CD4-positive, alpha-beta T cell (primary cell): Measurements from ENCODE around the gene ATAD3B. TPM values are rescaled to one million over a fixed set of nuclear protein-coding genes. Genes with fewer than 3 reads are reported as not detected.

Source experiments
- ATAC-seq: fragments of 200-7000 bp; cut with Tn5 transposase; one replicate; pipeline ENCODE4 v1.10.0; 2022; ENCODE audit warnings: mild to moderate bottlenecking; ENCODE audit not compliant: poor library complexity
- CTCF ChIA-PET: fragments of 350-600 bp; sonication (Branson Sonifier 250); formaldehyde crosslinking; loops from one replicate; lab custom pipeline; 2021; ENCODE audit warnings: antibody characterized with exemption, inconsistent platforms; lab: Charles Lee
- POLR2A ChIA-PET: fragments of 350-600 bp; sonication (Branson Sonifier 250); formaldehyde crosslinking; loops from one replicate; lab custom pipeline; 2021; ENCODE audit warnings: antibody characterized with exemption, inconsistent platforms; lab: Charles Lee
- DNase-seq, 14 experiments: peaks; one replicate each; pipeline ENCODE4 v3.0.0-alpha.2; 2013 to 2020; ENCODE audit warnings: mixed read lengths in 2 of 14
- H3K27ac ChIP-seq, 2 donors: one replicate each; pipeline versions ENCODE4 v1.5.1 to v1.7.0; 2013; ENCODE audit warnings: low read length in 2 of 2, low read depth in 1 of 2, mild to moderate bottlenecking in 1 of 2
- H3K27me3 ChIP-seq, 2 experiments: 1 replicate in 1 of 2; 2 replicates in 1 of 2; pipeline versions ENCODE4 v1.6.1 to v1.7.0; 2013; ENCODE audit warnings: low read length in 2 of 2, control low read depth in 1 of 2, mild to moderate bottlenecking in 1 of 2, moderate library complexity in 1 of 2; ENCODE audit not compliant: insufficient read depth in 2 of 2, control insufficient read depth in 1 of 2
- H3K36me3 ChIP-seq: one replicate; pipeline ENCODE4 v1.6.1; 2013; ENCODE audit warnings: low read length, control low read depth; ENCODE audit not compliant: insufficient read depth
- H3K4me1 ChIP-seq: one replicate; pipeline ENCODE4 v1.6.1; 2013; ENCODE audit warnings: low read length, control low read depth; ENCODE audit not compliant: insufficient read depth
- H3K4me3 ChIP-seq: one replicate; pipeline ENCODE4 v1.5.1; 2013; ENCODE audit warnings: mild to moderate bottlenecking, low read length, moderate library complexity
- H3K9me3 ChIP-seq, 2 experiments: 1 replicate in 1 of 2; 2 replicates in 1 of 2; pipeline versions ENCODE4 v1.6.1 to v1.7.0; 2013; ENCODE audit warnings: low read length in 2 of 2, mild to moderate bottlenecking in 2 of 2, control low read depth in 1 of 2, moderate library complexity in 1 of 2; ENCODE audit not compliant: control insufficient read depth in 1 of 2, insufficient read depth in 1 of 2
- H3K27ac Mint-ChIP-seq: one replicate; pipeline ENCODE4 v1.8.0; 2020; ENCODE audit warnings: mixed read lengths
- H3K27me3 Mint-ChIP-seq: one replicate; pipeline ENCODE4 v1.8.0; 2021; ENCODE audit warnings: mixed read lengths
- H3K36me3 Mint-ChIP-seq: one replicate; pipeline ENCODE4 v1.8.0; 2021; ENCODE audit warnings: low read depth, mixed read lengths
- H3K4me1 Mint-ChIP-seq: one replicate; pipeline ENCODE4 v1.8.0; 2021; ENCODE audit warnings: low read depth, mixed read lengths
- H3K4me3 Mint-ChIP-seq: one replicate; pipeline ENCODE4 v1.8.0; 2020; ENCODE audit warnings: mild to moderate bottlenecking, mixed read lengths
- H3K9me3 Mint-ChIP-seq: one replicate; pipeline ENCODE4 v1.8.0; 2020; ENCODE audit warnings: mixed read lengths
- intact Hi-C, 2 experiments: fragments of 100-400 bp; cut with DNase I in 1 of 2; cut with micrococcal nuclease in 1 of 2; formaldehyde crosslinking; loops; one replicate each; pipeline versions ENCODE4 v1.15.1 to v1.9.0; 2023 to 2025; cut with DNase I, micrococcal nuclease
- total RNA-seq, 174 experiments: library from RNA in 2 of 174; stranded (reverse) in 2 of 174; gene quantifications; one replicate each; pipeline ENCODE4 v1.2.3 and lab custom pipeline; 2021 to 2026
- TF ChIP-seq, protein P1 (sequence below): fragments of 200-600 bp; IDR thresholded peaks from one replicate; pipeline ENCODE4 v1.8.0; 2022; ENCODE audit warnings: antibody characterized with exemption, mild to moderate bottlenecking

ATAD3B gene
- total RNA-seq, 2 experiments from 2014 or later = 44.3 to 49.1 TPM

DNA sequence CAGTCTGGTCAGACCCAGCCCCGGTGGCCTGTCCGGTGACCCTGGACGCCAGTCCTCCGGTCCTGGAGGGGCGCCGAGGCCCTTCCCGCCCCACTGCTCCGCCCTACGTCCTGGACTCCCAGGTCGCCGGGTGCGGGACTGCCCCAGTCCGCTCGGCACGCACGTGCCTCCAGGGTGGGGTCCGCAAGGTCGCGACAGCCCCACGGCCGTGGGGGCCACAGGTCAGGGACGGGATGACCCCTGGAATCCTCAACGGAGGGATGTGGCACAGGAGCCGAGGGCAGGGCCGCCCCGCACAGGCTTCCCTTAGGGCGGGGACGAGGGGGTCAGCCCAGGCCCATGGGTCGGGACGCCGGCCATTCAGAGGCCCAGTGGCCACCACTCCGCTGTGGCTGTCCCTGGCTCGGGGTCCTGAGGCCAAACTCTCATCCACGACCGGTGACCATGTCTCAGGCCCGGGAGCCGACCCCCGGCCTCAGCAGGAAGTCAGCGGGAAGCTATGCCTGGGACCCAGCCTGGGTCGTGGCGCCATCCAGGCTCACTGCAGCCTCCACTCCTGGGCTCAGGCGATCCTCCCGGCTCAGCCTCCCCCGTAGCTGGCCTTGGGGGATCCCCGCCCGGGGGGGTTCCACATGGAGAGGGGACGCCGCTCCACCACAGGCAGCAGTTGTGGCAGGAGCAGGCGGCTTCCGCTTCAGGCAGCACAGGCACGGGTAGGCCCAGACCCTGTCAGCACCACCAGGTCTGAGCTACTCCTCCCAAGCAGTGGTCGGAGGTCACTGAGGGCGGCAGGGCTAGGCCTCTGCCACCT is 69.5 kb downstream of the ATAD3B start:
- ATAC-seq = no peak
- no peaks in the 10 kb centered on the region for H3K9me3 Mint-ChIP-seq

DNA sequence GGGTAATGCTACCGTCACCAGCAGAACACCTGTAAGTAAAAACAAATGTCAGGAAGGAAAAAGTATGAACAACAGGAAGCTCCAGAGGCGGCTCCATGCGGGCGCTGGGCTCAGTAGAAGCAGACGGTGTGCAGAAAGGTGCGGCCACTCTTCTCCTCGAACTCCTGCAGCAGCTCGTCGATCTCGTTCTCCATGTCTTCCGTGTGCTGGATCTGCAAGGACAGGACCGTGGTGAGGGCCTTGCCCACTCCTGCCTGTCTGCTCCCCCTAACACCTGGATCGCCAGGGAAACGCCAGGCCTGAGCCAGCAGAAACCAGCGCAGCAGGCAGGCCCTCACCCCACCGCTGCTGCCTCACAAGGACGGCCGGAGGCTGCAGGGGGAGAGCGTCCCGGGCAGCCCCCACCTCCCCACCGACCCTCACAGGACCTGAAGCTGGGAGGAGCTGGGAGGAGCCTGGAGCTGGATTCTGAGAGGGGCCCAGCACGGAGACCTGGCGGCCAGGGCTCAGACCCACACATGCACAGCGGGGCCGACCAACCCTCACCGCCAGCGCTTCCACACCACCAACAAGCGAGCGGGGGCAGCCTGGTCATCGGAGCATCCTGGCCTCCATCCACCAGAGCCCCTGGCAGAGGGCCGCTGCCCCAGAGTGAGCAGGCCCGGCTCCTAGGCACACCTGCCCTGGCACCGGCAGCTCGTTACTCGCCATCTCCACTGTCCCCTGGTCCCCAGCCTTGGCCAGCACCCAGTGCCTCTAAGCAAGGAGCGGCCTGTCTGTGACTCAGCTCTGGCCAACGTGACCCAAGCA is 70.6 kb downstream of the ATAD3B start:
- DNase-seq = peak in 1 of 14 experiments; percentile 27
- no peaks in the 10 kb centered on the region for H3K27me3 ChIP-seq
- Mint-ChIP-seq H3K4me3 (peak overlapping the region; percentile 66), H3K27me3 (no peaks in the 10 kb centered on the region), H3K9me3 (no peaks in the 10 kb centered on the region), H3K36me3 (peaks cover 7% of the 10 kb centered on the region), H3K4me1 (peaks cover 5% of the 10 kb centered on the region), H3K27ac (no peak overlapping the region)
- ATAC-seq = no peak
- H3K36me3 ChIP-seq = peaks cover 18% of the 10 kb centered on the region
- peaks cover 20% of the 10 kb centered on the region for H3K4me1 ChIP-seq
- TF ChIP-seq, protein P1, sequence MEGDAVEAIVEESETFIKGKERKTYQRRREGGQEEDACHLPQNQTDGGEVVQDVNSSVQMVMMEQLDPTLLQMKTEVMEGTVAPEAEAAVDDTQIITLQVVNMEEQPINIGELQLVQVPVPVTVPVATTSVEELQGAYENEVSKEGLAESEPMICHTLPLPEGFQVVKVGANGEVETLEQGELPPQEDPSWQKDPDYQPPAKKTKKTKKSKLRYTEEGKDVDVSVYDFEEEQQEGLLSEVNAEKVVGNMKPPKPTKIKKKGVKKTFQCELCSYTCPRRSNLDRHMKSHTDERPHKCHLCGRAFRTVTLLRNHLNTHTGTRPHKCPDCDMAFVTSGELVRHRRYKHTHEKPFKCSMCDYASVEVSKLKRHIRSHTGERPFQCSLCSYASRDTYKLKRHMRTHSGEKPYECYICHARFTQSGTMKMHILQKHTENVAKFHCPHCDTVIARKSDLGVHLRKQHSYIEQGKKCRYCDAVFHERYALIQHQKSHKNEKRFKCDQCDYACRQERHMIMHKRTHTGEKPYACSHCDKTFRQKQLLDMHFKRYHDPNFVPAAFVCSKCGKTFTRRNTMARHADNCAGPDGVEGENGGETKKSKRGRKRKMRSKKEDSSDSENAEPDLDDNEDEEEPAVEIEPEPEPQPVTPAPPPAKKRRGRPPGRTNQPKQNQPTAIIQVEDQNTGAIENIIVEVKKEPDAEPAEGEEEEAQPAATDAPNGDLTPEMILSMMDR = no peak
- no peak overlapping the region for H3K27ac ChIP-seq
- H3K4me3 ChIP-seq = no peak overlapping the region
- POLR2A ChIA-PET = no interaction called here
- intact Hi-C loops = no loop called here
- CTCF ChIA-PET = no interaction called here
- H3K9me3 ChIP-seq = peaks cover 0 to 5% of the 10 kb centered on the region in 2 experiments

More for the DNA sequence above, 69.5 kb downstream of the ATAD3B start:
- Mint-ChIP-seq H3K36me3 (peaks cover 7% of the 10 kb centered on the region), H3K27ac (no peak overlapping the region), H3K4me1 (peaks cover 5% of the 10 kb centered on the region), H3K4me3 (peak overlapping the region; percentile 48), H3K27me3 (no peaks in the 10 kb centered on the region)
- Histone ChIP-seq H3K4me1 (peaks cover 20% of the 10 kb centered on the region), H3K4me3 (no peak overlapping the region), H3K27ac (no peak overlapping the region), H3K9me3 (peaks cover 0 to 5% of the 10 kb centered on the region in 2 experiments), H3K27me3 (no peaks in the 10 kb centered on the region), H3K36me3 (peaks cover 18% of the 10 kb centered on the region)
- CTCF ChIA-PET = no interaction called here
- peak in 1 of 14 experiments; percentile 47 for DNase-seq
- intact Hi-C loops = no loop called here
- POLR2A ChIA-PET = no interaction called here
- TF ChIP-seq, protein P1 = no peak

DNA sequence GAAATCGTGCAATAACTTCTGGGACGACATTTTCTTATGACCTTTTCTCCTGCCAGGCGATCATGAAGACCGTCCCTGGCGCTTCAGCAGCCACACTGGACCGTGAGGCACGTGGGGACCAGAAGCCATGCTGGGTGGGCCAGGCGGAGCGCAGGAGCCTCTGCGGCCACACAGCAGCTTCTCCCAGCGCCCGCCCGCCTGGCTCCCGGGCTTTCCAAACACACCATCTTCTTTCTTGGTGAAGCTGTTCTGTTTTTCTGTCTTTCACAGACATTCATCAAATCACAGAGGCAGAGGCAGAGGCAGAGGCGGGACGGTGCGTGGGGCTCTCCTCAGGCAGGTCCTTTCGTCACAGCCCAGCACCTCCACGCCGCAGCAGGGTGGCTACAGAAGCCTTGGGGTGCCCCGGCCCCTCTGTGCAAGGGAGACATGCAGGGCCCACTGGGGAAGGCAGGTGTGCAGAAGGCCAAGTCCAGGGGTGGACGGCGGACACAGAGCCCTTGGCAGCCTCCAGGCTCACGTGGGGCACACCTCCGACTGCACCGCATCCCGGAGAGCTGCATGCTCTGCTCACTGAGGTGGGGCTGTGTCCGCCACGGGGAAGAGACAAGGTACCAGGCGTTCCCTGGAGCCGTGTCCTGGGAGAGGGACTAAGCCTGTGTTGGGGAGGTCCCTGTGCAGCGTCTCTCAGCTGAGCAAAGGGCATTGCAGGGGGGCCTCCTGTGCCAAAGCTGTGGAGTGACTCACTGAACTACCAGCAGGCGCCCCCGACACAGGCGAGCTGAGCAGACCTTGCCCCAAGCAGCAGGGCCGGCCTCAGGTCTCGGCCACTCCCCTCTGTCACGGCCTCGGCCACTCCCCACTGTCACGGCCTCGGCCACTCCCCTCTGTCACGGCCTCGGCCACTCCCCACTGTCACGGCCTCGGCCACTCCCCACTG is 71.5 kb downstream of the ATAD3B start:
- Histone ChIP-seq H3K4me1 (peaks cover 20% of the 10 kb centered on the region), H3K4me3 (no peak overlapping the region), H3K27me3 (no peaks in the 10 kb centered on the region), H3K9me3 (peaks cover 0 to 5% of the 10 kb centered on the region in 2 experiments), H3K36me3 (peaks cover 22% of the 10 kb centered on the region), H3K27ac (no peak overlapping the region)
- TF ChIP-seq, protein P1 = no peak
- no peak overlapping the region for H3K27ac Mint-ChIP-seq
- ATAC-seq = no peak
- H3K9me3 Mint-ChIP-seq = no peaks in the 10 kb centered on the region
- DNase-seq = peak in 1 of 14 experiments; percentile 29
- intact Hi-C loops = no loop called here
- ChIA-PET POLR2A (no interaction called here), CTCF (no interaction called here)
- peaks cover 5% of the 10 kb centered on the region for H3K4me1 Mint-ChIP-seq
- no peaks in the 10 kb centered on the region for H3K27me3 Mint-ChIP-seq
- no peak overlapping the region for H3K4me3 Mint-ChIP-seq
- peaks cover 7% of the 10 kb centered on the region for H3K36me3 Mint-ChIP-seq
